CD8-positive, alpha-beta memory T cell (primary cell): Measurements from ENCODE around the gene WDR26. TPM values are rescaled to one million over a fixed set of nuclear protein-coding genes. Genes with fewer than 3 reads are reported as not detected.
A peak's percentile ranks its signal among the peaks of the same experiment; 100 is the strongest.
"Not testable (repeated sequence)": the region's sequence is repeated elsewhere in the genome, so short reads cannot be mapped to it uniquely, and the experiment has no call there.

Experiments used
- CTCF ChIA-PET: fragments of 350-600 bp; sonication (Branson Sonifier 250); formaldehyde crosslinking; loops from one replicate; lab custom pipeline; 2021; ENCODE audit warnings: antibody characterized with exemption; lab: Charles Lee
- POLR2A ChIA-PET: fragments of 350-600 bp; sonication (Branson Sonifier 250); formaldehyde crosslinking; loops from one replicate; lab custom pipeline; 2021; ENCODE audit warnings: antibody characterized with exemption; lab: Charles Lee
- DNase-seq, 5 donors: peaks; one replicate each; pipeline versions ENCODE4 v3.0.0 to v3.0.0-alpha.2; 2020 to 2022; ENCODE audit warnings: mixed read lengths in 1 of 5
- H3K27ac ChIP-seq: one replicate; pipeline ENCODE4 v1.7.0; 2013; ENCODE audit warnings: low read depth, mild to moderate bottlenecking, low read length, moderate library complexity
- H3K27me3 ChIP-seq: 2 replicates; pipeline ENCODE4 v1.7.0; 2013; ENCODE audit warnings: low read length, mild to moderate bottlenecking; ENCODE audit not compliant: insufficient read depth, poor library complexity, severe bottlenecking
- H3K36me3 ChIP-seq: 2 replicates; pipeline ENCODE4 v1.7.0; 2013; ENCODE audit warnings: mild to moderate bottlenecking, low read length, moderate library complexity; ENCODE audit not compliant: insufficient read depth
- H3K4me1 ChIP-seq: 2 replicates; pipeline ENCODE4 v1.7.0; 2013; ENCODE audit warnings: mild to moderate bottlenecking, low read length, moderate library complexity; ENCODE audit not compliant: insufficient read depth
- H3K4me3 ChIP-seq: 2 replicates; pipeline ENCODE4 v1.7.0; 2013; ENCODE audit warnings: mild to moderate bottlenecking, low read length
- H3K9me3 ChIP-seq: 2 replicates; pipeline ENCODE4 v1.7.0; 2013; ENCODE audit warnings: mild to moderate bottlenecking, low read length
- H3K27ac Mint-ChIP-seq, 8 donors: one replicate each; pipeline ENCODE4 v1.8.0; 2020 to 2021; ENCODE audit warnings: mixed read lengths in 8 of 8, mild to moderate bottlenecking in 6 of 8, inconsistent platforms in 3 of 8, moderate library complexity in 3 of 8
- H3K27me3 Mint-ChIP-seq, 2 donors: one replicate each; pipeline ENCODE4 v1.8.0; 2020 to 2021; ENCODE audit warnings: mixed read lengths in 2 of 2, mild to moderate bottlenecking in 1 of 2, moderate library complexity in 1 of 2
- H3K36me3 Mint-ChIP-seq, 3 donors: one replicate each; pipeline ENCODE4 v1.8.0; 2020 to 2021; ENCODE audit warnings: mixed read lengths in 3 of 3, inconsistent platforms in 1 of 3, mild to moderate bottlenecking in 1 of 3
- H3K4me1 Mint-ChIP-seq, 3 donors: one replicate each; pipeline ENCODE4 v1.8.0; 2020 to 2021; ENCODE audit warnings: mixed read lengths in 3 of 3, inconsistent platforms in 1 of 3, mild to moderate bottlenecking in 1 of 3
- H3K4me3 Mint-ChIP-seq, 7 donors: one replicate each; pipeline ENCODE4 v1.8.0; 2020 to 2021; ENCODE audit warnings: mixed read lengths in 7 of 7, mild to moderate bottlenecking in 6 of 7, moderate library complexity in 4 of 7, inconsistent platforms in 2 of 7
- H3K9me3 Mint-ChIP-seq, 5 donors: one replicate each; pipeline ENCODE4 v1.8.0; 2020 to 2022; ENCODE audit warnings: mixed read lengths in 5 of 5, mild to moderate bottlenecking in 3 of 5, moderate library complexity in 2 of 5, inconsistent platforms in 1 of 5
- polyA plus RNA-seq: library from polyadenylated mRNA; unstranded; fragments of 300-500 nt; fragmentation: Illumina TruSeq; gene quantifications from one replicate; pipeline ENCODE4 v1.2.3, GENCODE V29; 2021
- total RNA-seq, 2 experiments: library from RNA; stranded (reverse); gene quantifications; one replicate each; pipeline ENCODE4 v1.2.3, GENCODE V29; 2021

The WDR26 gene
- total and polyA plus RNA-seq, 3 experiments from 2014 or later = 5.6 to 66.1 (median 65.8) TPM

DNA sequence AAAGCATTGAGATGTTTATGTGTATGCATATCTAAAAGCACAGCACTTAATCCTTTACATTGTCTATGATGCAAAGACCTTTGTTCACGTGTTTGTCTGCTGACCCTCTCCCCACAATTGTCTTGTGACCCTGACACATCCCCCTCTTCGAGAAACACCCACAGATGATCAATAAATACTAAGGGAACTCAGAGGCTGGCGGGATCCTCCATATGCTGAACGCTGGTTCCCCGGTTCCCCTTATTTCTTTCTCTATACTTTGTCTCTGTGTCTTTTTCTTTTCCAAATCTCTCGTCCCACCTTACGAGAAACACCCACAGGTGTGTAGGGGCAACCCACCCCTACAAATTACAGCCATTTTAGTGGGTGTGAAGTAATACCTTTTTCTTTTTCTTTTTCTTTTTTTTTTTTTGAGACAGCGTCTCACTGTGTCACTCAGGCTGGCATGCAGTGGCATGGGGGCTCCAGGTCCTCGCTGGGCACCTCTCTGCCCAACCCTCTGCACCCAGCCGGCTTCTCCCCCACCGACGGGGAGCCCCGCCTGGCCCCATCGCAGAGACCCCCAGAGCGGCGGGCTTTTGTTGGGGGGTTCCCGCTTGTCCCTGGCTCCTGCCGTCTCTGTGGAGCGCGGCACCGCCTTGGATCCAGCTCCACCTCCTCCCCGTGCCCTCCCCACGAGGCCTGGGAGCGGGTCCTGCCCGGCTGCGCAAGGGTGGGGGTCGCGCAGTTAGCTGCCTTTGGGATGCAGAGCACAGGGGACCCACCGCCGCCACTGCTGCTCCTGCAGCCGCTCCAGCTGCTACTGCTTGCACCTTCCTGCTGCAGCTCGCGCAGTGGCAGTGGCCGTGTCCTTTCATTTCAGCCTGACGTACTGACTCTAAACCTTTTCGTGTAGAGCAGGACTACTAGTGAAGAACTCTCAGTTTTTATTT is 93.9 kb downstream of the WDR26 start:
- H3K36me3 Mint-ChIP-seq = peaks cover 0 to 14% (median 0%) of the 10 kb centered on the region in 3 donors
- peak in 3 of 5 donors; percentile 18 to 53 (median 35) for DNase-seq
- H3K4me1 Mint-ChIP-seq, H3K4me1 ChIP-seq, H3K27ac ChIP-seq, H3K27me3 Mint-ChIP-seq, H3K27me3 ChIP-seq, H3K9me3 ChIP-seq, POLR2A ChIA-PET, H3K36me3 ChIP-seq, CTCF ChIA-PET: not testable (repeated sequence)
- H3K27ac Mint-ChIP-seq = peak overlapping the region in 1 of 8 donors; percentile 24
- peak overlapping the region; percentile 3 to 84 (median 76) for H3K4me3 Mint-ChIP-seq
- peak overlapping the region; percentile 34 for H3K4me3 ChIP-seq
- H3K9me3 Mint-ChIP-seq = peaks cover 0 to 27% (median 21%) of the 10 kb centered on the region in 5 donors

- H3K27me3 Mint-ChIP-seq = no peaks in the 10 kb centered on the region
- Histone ChIP-seq H3K4me3 (no peak overlapping the region), H3K36me3 (no peaks in the 10 kb centered on the region), H3K9me3 (no peaks in the 10 kb centered on the region), H3K27me3 (no peaks in the 10 kb centered on the region), H3K4me1 (no peaks in the 10 kb centered on the region), H3K27ac (no peak overlapping the region)
- ChIA-PET POLR2A (no interaction called here), CTCF (no interaction called here)
- peaks cover 0 to 7% (median 5%) of the 10 kb centered on the region in 3 donors for H3K4me1 Mint-ChIP-seq
- H3K36me3 Mint-ChIP-seq = peaks cover 0 to 14% (median 0%) of the 10 kb centered on the region in 3 donors
- no peak for DNase-seq
- H3K9me3 Mint-ChIP-seq = peaks cover 0 to 23% (median 17%) of the 10 kb centered on the region in 5 donors
- H3K27ac Mint-ChIP-seq = no peak overlapping the region
- H3K4me3 Mint-ChIP-seq = peak overlapping the region in 1 of 7 donors; percentile 35
Observed at GRCh38 chr1:224339442-224340033, 95.1 kb downstream of the WDR26 start.

- DNase-seq = no peak
- Mint-ChIP-seq H3K27ac (no peak overlapping the region), H3K4me3 (no peak overlapping the region), H3K9me3 (peaks cover 0 to 10% (median 6%) of the 10 kb centered on the region in 5 donors), H3K4me1 (peaks cover 8 to 16% (median 14%) of the 10 kb centered on the region in 3 donors), H3K36me3 (peaks cover 0 to 8% (median 0%) of the 10 kb centered on the region in 3 donors), H3K27me3 (no peaks in the 10 kb centered on the region)
- Histone ChIP-seq H3K27me3 (no peaks in the 10 kb centered on the region), H3K27ac (no peak overlapping the region), H3K4me3 (no peak overlapping the region), H3K9me3 (no peaks in the 10 kb centered on the region), H3K4me1 (peaks cover under 1% of the 10 kb centered on the region), H3K36me3 (no peaks in the 10 kb centered on the region)
- CTCF ChIA-PET = no interaction called here
- POLR2A ChIA-PET = no interaction called here
Observed at GRCh38 chr1:224338150-224338838, 96.3 kb downstream of the WDR26 start.

Other genes with a start within 250 kb of the WDR26 start
- 10 to 100 TPM; 41.6 to 46.5 TPM for gene NVL, start 104.6 kb downstream of the WDR26 start, total RNA-seq
- gene NVL, start 104.6 kb downstream of the WDR26 start, polyA plus RNA-seq = 23.0 TPM
- gene CNIH4, start 77.9 kb downstream of the WDR26 start, total RNA-seq = 10 to 100 TPM; 45.7 to 53.9 TPM
- 49.3 TPM for gene CNIH4, start 77.9 kb downstream of the WDR26 start, polyA plus RNA-seq
- gene CNIH3, start 181.5 kb upstream of the WDR26 start, total RNA-seq = 1 to 10 TPM; 1.1 to 1.6 TPM
- 1.5 TPM for gene CNIH3, start 181.5 kb upstream of the WDR26 start, polyA plus RNA-seq